Vagina (tissue), 2 donors: Measurements from ENCODE around the gene HSF5. TPM values are rescaled to one million over a fixed set of nuclear protein-coding genes. Genes with fewer than 3 reads are reported as not detected.

Source experiments
- DNase-seq, 2 donors: peaks; one replicate each; pipeline ENCODE4 v3.0.0-alpha.2; 2017; ENCODE audit errors: extremely low spot score in 2 of 2
- H3K27ac ChIP-seq: fragments of 200-600 bp; sonication (generic); one replicate; pipeline ENCODE4 v1.5.1; 2019
- H3K27me3 ChIP-seq: fragments of 200-600 bp; sonication (generic); one replicate; pipeline ENCODE4 v1.5.1; 2019
- H3K36me3 ChIP-seq, 2 donors: fragments of 200-600 bp; sonication (generic); one replicate each; pipeline ENCODE4 v1.5.1; 2017 to 2019
- H3K4me1 ChIP-seq: fragments of 200-600 bp; sonication (generic); one replicate; pipeline ENCODE4 v1.5.1; 2019
- H3K4me3 ChIP-seq, 2 donors: fragments of 200-600 bp; sonication (generic); 1 replicate in 1 of 2; 2 replicates in 1 of 2; pipeline ENCODE4 v1.5.1; 2016 to 2019
- H3K9me3 ChIP-seq: fragments of 200-600 bp; sonication (generic); one replicate; pipeline ENCODE4 v1.5.1; 2019
- CTCF ChIP-seq, 3 experiments: fragments of 450-650 bp in 2 of 3; fragments of 200-600 bp in 1 of 3; sonication (generic) in 1 of 3; IDR thresholded peaks; one replicate each; pipeline ENCODE4 v1.5.1; 2017 to 2019; ENCODE audit warnings: antibody characterized with exemption in 3 of 3, mild to moderate bottlenecking in 2 of 3, moderate library complexity in 2 of 3
- POLR2A ChIP-seq, 2 donors: fragments of 450-650 bp; IDR thresholded peaks; one replicate each; pipeline ENCODE4 v1.6.1; 2017; ENCODE audit warnings: antibody characterized with exemption in 2 of 2, mild to moderate bottlenecking in 2 of 2, moderate library complexity in 2 of 2
- POLR2AphosphoS5 ChIP-seq, 2 donors: sonication (generic); formaldehyde crosslinking; IDR thresholded peaks; one replicate each; pipeline ENCODE4 v1.9.0; 2017; ENCODE audit warnings: antibody characterized with exemption in 2 of 2, mild to moderate bottlenecking in 2 of 2, low read depth in 1 of 2; ENCODE audit not compliant: insufficient read depth in 1 of 2
- intact Hi-C: fragments of 100-400 bp; cut with DNase I; formaldehyde crosslinking; loops from one replicate; pipeline ENCODE4 v1.15.1; 2023
- total RNA-seq: library from RNA; depleted of rRNA; stranded (reverse); fragments of >200 nt; gene quantifications from one replicate; pipeline ENCODE4 v1.2.3, GENCODE V29; 2016

Gene HSF5
- total RNA-seq, 1 donor from 2014 or later, result 0.25 TPM

- intact Hi-C loops, result no loop called here
- Histone ChIP-seq H3K36me3 (no peaks in the 10 kb centered on the region), H3K27me3 (no peaks in the 10 kb centered on the region), H3K4me1 (peaks cover 22% of the 10 kb centered on the region), H3K9me3 (no peaks in the 10 kb centered on the region), H3K27ac (no peak overlapping the region), H3K4me3 (no peak overlapping the region)
- TF ChIP-seq POLR2AphosphoS5 (IDR thresholded peaks at IDR 0.05; ENCODE audit: insufficient read depth in 1 of 2, low read depth in 1 of 2), result no peak
- TF ChIP-seq CTCF (IDR thresholded peaks at IDR 0.05), result no peak
- TF ChIP-seq POLR2A (IDR thresholded peaks at IDR 0.05), result no peak
- no peak for DNase-seq
Observed at GRCh38 chr17:58378733-58379510, 109.3 kb downstream of the HSF5 start.

GRCh38 chr17:58377661-58378060 is 110.5 kb downstream of the HSF5 start:
- Histone ChIP-seq H3K36me3 (no peaks in the 10 kb centered on the region), H3K4me3 (no peak overlapping the region), H3K27ac (no peak overlapping the region), H3K9me3 (no peaks in the 10 kb centered on the region), H3K27me3 (no peaks in the 10 kb centered on the region), H3K4me1 (peaks cover 13% of the 10 kb centered on the region)
- no peak for DNase-seq
- TF ChIP-seq POLR2A (IDR thresholded peaks at IDR 0.05) (no peak), POLR2AphosphoS5 (IDR thresholded peaks at IDR 0.05; ENCODE audit: insufficient read depth in 1 of 2, low read depth in 1 of 2) (no peak), CTCF (IDR thresholded peaks at IDR 0.05) (no peak)
- intact Hi-C loops, result no loop called here

DNA sequence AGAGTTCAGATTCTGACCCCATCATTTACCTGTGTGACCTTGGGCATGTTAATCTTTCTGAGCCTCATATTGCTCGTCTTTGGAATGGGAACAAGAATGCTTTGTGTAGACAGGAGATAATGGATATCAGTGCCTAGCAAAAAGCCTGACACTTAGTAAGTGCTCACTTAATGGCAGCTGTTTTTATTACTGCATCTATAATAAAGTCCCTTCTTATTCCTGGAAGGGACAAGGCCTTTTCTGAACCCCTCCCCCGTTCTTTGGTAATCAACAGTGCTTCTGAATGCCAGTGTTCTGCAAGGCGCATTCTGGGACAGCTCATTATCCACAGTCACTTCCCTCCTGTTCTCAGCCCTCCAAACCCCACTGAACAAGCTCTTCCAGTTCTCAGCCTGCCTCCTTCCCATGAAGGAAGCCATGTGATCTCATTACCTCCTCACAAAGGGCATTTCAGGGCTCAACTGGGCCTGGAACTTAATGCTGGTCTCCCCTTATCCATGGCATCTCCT is 111.1 kb downstream of the HSF5 start:
- no peak for DNase-seq
- Histone ChIP-seq H3K4me3 (no peak overlapping the region), H3K4me1 (peaks cover 9% of the 10 kb centered on the region), H3K36me3 (no peaks in the 10 kb centered on the region), H3K9me3 (no peaks in the 10 kb centered on the region), H3K27me3 (no peaks in the 10 kb centered on the region), H3K27ac (no peak overlapping the region)
- TF ChIP-seq POLR2A (IDR thresholded peaks at IDR 0.05), result no peak
- peak in 1 of 2 donors; percentile 43 for TF ChIP-seq POLR2AphosphoS5 (IDR thresholded peaks at IDR 0.05; ENCODE audit: insufficient read depth in 1 of 2, low read depth in 1 of 2)
- no peak for TF ChIP-seq CTCF (IDR thresholded peaks at IDR 0.05)
- intact Hi-C loops, result no loop called here

- H3K36me3 ChIP-seq, result no peaks in the 10 kb centered on the region
- no peaks in the 10 kb centered on the region for H3K27me3 ChIP-seq
- H3K4me1 ChIP-seq, result peaks cover 3% of the 10 kb centered on the region
- DNase-seq, result no peak
- H3K4me3 ChIP-seq, result no peak overlapping the region
- H3K9me3 ChIP-seq, result no peaks in the 10 kb centered on the region
- intact Hi-C loops, result no loop called here
- no peak overlapping the region for H3K27ac ChIP-seq
- no peak for TF ChIP-seq POLR2A (IDR thresholded peaks at IDR 0.05)
- TF ChIP-seq CTCF (IDR thresholded peaks at IDR 0.05), result no peak
- no peak for TF ChIP-seq POLR2AphosphoS5 (IDR thresholded peaks at IDR 0.05; ENCODE audit: insufficient read depth in 1 of 2, low read depth in 1 of 2)
Observed at GRCh38 chr17:58376472-58377000, 111.7 kb downstream of the HSF5 start.

- intact Hi-C loops, result no loop called here
- H3K36me3 ChIP-seq, result no peaks in the 10 kb centered on the region
- DNase-seq, result peak in 1 of 2 donors; percentile 56
- no peaks in the 10 kb centered on the region for H3K27me3 ChIP-seq
- no peaks in the 10 kb centered on the region for H3K9me3 ChIP-seq
- H3K4me3 ChIP-seq, result no peak overlapping the region
- TF ChIP-seq POLR2A (IDR thresholded peaks at IDR 0.05) (no peak), CTCF (IDR thresholded peaks at IDR 0.05) (no peak), POLR2AphosphoS5 (IDR thresholded peaks at IDR 0.05; ENCODE audit: insufficient read depth in 1 of 2, low read depth in 1 of 2) (no peak)
- H3K4me1 ChIP-seq, result no peaks in the 10 kb centered on the region
- H3K27ac ChIP-seq, result no peak overlapping the region
Observed at GRCh38 chr17:58375811-58376210, 112.4 kb downstream of the HSF5 start.
